K562 (cell line): ENCODE measurements around the gene OR8B8. TPM values are rescaled to one million over a fixed set of nuclear protein-coding genes. Genes with fewer than 3 reads are reported as not detected.
A peak's percentile ranks its signal among the peaks of the same experiment; 100 is the strongest.

Experiments used
- GATAD2A ChIP-seq: fragments of 450-650 bp; IDR thresholded peaks from 2 replicates; pipeline ENCODE4 v1.6.1; 2017
- NCOR1 ChIP-seq: fragments of 450-650 bp; IDR thresholded peaks from 2 replicates; pipeline ENCODE4 v1.6.1; 2016; ENCODE audit warnings: mild to moderate bottlenecking, moderate library complexity
- NONO ChIP-seq, 2 experiments: fragments of 200-400 bp in 1 of 2; fragments of 450-650 bp in 1 of 2; formaldehyde crosslinking in 1 of 2; IDR thresholded peaks; 2 replicates each; pipeline ENCODE4 v1.6.1; 2017; ENCODE audit warnings: low read depth in 2 of 2, mild to moderate bottlenecking in 2 of 2, moderate library complexity in 2 of 2, low read length in 1 of 2
- OTX1 ChIP-seq: fragments of 450-650 bp; formaldehyde crosslinking; IDR thresholded peaks from 2 replicates; pipeline ENCODE4 v1.4.0; 2022; ENCODE audit warnings: mild to moderate bottlenecking
- SIX5 ChIP-seq, 2 experiments: IDR thresholded peaks; 2 replicates each; pipeline ENCODE4 v1.6.1; 2011; ENCODE audit warnings: low read length in 2 of 2, borderline replicate concordance in 1 of 2, low read depth in 1 of 2, mild to moderate bottlenecking in 1 of 2, moderate library complexity in 1 of 2; ENCODE audit not compliant: insufficient read depth in 1 of 2
- TAF7 ChIP-seq: fragments of 450-650 bp; IDR thresholded peaks from 2 replicates; pipeline ENCODE4 v1.6.1; 2016; ENCODE audit warnings: missing genetic modification characterization, missing compliant biosample characterization
- TARDBP ChIP-seq: fragments of 450-650 bp; IDR thresholded peaks from 2 replicates; pipeline ENCODE4 v1.6.1; 2016
- TRIM24 ChIP-seq, 2 experiments: fragments of 450-650 bp; IDR thresholded peaks; 2 replicates each; pipeline ENCODE4 v1.6.1; 2016
- XRCC4 ChIP-seq: IDR thresholded peaks from one replicate; pipeline ENCODE4 v1.6.1; 2011; ENCODE audit not compliant: insufficient read depth, insufficient read length; ENCODE audit errors: extremely low read depth
- ZKSCAN3 ChIP-seq: fragments of 250-450 bp; sonication (Bioruptor Pico); IDR thresholded peaks from 2 replicates; pipeline ENCODE4 v1.4.0; 2020
- ZNF23 ChIP-seq: fragments of 250-450 bp; sonication (Bioruptor Pico); IDR thresholded peaks from 2 replicates; pipeline ENCODE4 v1.4.0; 2020; ENCODE audit warnings: mild to moderate bottlenecking
- ZNF717 ChIP-seq: fragments of 250-450 bp; sonication (Bioruptor Pico); IDR thresholded peaks from 2 replicates; pipeline ENCODE4 v1.5.0; 2021
- polyA plus RNA-seq, 8 experiments: library from polyadenylated mRNA; depleted of rRNA in 4 of 8; stranded (reverse) in 5 of 8; unstranded in 3 of 8; fragments of >200 nt; fragmentation: Nextera tagmentation in 2 of 8; fragmentation: Illumina TruSeq in 1 of 8; extraction: Ambion mirVana in 2 of 8; extraction: Trizol in 1 of 8; gene quantifications; 2 replicates each; pipeline versions ENCODE4 v1.2.1 to v1.2.3, GENCODE V29; 2011 to 2014; ENCODE audit warnings: inconsistent platforms in 1 of 8, missing spikeins in 1 of 8
- total RNA-seq, 7 experiments: library from RNA; depleted of rRNA in 6 of 7; stranded (reverse); fragments of >200 nt in 6 of 7; fragmentation: Illumina TruSeq in 2 of 7; extraction: Trizol in 2 of 7; gene quantifications; 2 replicates each; pipeline versions ENCODE4 v1.2.1 to v1.2.3, GENCODE V29; 2011 to 2021; ENCODE audit warnings: low replicate concordance in 1 of 7
- TF ChIP-seq, protein P1 (sequence below), 2 experiments: fragments of 450-650 bp in 1 of 2; sonication (generic) in 1 of 2; formaldehyde crosslinking in 1 of 2; IDR thresholded peaks in 1 of 2; conservative IDR thresholded peaks in 1 of 2; 2 replicates each; pipeline versions ENCODE4 v1.6.1 to v1.8.1; 2016 to 2023; ENCODE audit warnings: mild to moderate bottlenecking in 2 of 2, moderate library complexity in 2 of 2, inconsistent platforms in 1 of 2, missing genetic modification reagents in 1 of 2
- TF ChIP-seq, protein P2 (sequence below), 2 experiments: fragments of 450-650 bp; IDR thresholded peaks; 2 replicates each; pipeline ENCODE4 v1.6.1; 2016; ENCODE audit warnings: mild to moderate bottlenecking in 2 of 2, borderline replicate concordance in 1 of 2, low read depth in 1 of 2, moderate library complexity in 1 of 2

Gene OR8B8
- total and polyA plus RNA-seq, 9 of the 15 experiments (the other 6 are each of a cell fraction or from before 2014, with no cell fraction given), result 0.18 TPM; not detected in 8

DNA sequence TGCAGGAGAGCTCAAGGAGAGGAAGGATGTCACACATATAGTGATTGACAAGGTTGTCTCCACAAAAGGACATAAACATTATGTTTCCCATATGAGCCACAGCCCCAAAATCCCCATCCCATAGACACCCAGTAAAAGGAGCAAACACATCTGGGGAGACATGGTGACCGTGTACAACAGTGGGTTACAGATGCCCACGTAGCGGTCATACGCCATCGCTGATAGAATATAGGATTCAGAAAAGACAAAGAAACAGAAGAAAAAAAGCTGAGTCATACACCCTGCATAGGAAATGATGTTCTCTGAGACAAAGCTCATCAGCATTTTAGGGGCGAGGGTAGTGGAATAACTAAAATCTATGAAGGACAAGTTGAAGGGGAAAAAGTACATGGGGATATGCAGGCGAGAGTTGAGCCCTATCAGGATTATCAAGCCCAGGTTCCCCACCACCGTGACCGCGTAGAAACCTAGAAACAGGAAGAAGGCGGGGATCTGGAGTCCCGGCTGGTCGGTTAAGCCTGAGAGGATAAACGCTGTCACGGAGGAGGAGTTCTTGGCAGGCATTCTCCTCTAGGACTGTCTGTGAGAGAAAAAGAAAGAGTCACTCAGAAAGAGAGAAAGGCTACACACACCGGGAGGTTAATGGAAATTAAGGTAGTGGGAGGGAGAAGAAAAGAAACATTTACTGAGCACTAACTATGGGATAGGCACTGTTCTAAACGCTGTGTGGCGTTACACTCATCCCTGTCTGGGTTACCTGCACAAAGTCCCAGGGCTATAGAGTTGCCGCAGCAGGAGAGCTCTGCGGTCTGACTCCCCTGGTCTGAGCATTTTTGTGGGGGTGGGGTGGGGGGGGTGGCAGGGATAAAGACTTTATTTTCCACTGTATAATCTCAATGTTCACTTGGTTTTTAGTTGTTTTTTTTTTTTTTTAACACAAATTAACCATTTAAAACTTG is 36.1 kb upstream of the OR8B8 start (continued):
- TF ChIP-seq, protein P1, sequence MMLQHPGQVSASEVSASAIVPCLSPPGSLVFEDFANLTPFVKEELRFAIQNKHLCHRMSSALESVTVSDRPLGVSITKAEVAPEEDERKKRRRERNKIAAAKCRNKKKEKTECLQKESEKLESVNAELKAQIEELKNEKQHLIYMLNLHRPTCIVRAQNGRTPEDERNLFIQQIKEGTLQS (IDR thresholded peaks at IDR 0.05), result peak; percentile 60
- TF ChIP-seq, protein P1 (CRISPR knock-in tag; conservative IDR thresholded peaks at IDR 0.05), result no peak
- TF ChIP-seq TAF7 (tag) (no peak), ZNF23 (CRISPR knock-in tag) (no peak), ZNF717 (CRISPR knock-in tag) (no peak), GATAD2A (0 out of 2 replicates have a peak, but pooled peaks have one; percentile 43), TRIM24 (IDR thresholded peaks at IDR 0.05) (peak in 1 of 2 experiments; percentile 53; a peak in 2 of 4 replicates), XRCC4 (no peak), NCOR1 (peak; percentile 4; the same call in 1 of the 2 replicates), NONO (IDR thresholded peaks at IDR 0.05; ENCODE audit: low read depth in 2 of 2, low read length in 1 of 2) (no peak), OTX1 (CRISPR knock-in tag) (0 out of 2 replicates have a peak, but pooled peaks have one; percentile 26), ZKSCAN3 (CRISPR knock-in tag) (no peak), TARDBP (no peak), SIX5 (IDR thresholded peaks at IDR 0.05; ENCODE audit: borderline replicate concordance in 1 of 2, insufficient read depth in 1 of 2, low read depth in 1 of 2, low read length in 2 of 2) (no peak)
- TF ChIP-seq, protein P2, sequence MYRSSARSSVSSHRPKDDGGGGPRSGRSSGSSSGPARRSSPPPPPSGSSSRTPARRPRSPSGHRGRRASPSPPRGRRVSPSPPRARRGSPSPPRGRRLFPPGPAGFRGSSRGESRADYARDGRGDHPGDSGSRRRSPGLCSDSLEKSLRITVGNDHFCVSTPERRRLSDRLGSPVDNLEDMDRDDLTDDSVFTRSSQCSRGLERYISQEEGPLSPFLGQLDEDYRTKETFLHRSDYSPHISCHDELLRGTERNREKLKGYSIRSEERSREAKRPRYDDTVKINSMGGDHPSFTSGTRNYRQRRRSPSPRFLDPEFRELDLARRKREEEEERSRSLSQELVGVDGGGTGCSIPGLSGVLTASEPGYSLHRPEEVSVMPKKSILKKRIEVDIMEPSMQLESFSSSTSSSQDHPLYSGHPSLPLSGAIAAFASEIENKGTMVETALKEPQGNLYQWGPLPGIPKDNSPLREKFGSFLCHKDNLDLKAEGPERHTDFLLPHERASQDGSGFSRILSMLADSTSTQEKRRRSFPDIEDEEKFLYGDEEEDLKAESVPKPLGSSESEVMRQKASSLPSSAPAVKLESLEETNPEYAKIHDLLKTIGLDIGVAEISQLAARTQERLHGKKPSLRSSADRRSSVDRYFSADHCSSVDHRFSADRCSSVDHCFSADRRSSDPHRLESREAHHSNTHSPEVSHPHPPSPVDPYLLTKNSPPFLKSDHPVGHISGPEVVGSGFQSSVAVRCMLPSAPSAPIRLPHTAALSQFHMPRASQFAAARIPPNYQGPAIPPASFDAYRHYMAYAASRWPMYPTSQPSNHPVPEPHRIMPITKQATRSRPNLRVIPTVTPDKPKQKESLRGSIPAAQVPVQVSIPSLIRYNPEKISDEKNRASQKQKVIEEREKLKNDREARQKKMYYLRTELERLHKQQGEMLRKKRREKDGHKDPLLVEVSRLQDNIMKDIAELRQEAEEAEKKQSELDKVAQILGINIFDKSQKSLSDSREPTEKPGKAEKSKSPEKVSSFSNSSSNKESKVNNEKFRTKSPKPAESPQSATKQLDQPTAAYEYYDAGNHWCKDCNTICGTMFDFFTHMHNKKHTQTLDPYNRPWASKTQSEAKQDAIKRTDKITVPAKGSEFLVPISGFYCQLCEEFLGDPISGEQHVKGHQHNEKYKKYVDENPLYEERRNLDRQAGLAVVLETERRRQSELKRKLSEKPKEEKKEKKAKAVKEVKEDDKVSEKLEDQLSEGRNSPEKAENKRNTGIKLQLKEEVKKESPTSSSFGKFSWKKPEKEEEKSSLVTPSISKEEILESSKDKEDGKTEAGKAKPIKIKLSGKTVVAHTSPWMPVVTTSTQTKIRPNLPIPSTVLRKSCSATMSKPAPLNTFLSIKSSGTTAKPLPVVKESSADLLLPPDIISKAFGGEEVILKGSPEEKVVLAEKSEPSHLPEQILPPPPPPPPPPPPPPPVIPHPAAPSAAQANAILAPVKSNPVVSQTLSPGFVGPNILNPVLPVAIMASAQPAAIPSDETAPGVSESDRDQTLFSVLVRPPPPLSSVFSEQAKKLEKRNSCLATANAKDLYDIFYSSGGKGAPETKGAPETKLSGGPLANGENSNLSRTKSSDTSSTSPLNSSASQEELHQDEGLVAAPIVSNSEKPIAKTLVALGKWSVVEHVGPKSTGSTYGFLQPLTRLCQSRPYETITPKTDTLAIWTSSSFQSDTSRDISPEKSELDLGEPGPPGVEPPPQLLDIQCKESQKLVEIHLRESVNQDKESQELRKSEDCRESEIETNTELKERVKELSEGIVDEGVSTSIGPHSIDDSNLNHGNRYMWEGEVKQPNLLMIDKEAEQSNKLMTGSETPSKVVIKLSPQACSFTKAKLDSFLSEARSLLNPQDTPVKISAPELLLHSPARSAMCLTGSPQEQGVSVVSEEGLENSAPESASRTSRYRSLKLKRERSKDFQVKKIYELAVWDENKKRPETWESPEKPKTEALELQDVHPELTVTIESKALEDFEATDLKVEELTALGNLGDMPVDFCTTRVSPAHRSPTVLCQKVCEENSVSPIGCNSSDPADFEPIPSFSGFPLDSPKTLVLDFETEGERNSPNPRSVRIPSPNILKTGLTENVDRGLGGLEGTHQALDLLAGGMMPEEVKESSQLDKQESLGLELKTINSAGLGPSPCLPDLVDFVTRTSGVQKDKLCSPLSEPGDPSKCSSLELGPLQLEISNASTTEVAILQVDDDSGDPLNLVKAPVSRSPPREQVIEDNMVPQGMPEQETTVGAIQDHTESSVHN (IDR thresholded peaks at IDR 0.05; ENCODE audit: borderline replicate concordance in 1 of 2, low read depth in 1 of 2), result no peak
